ENCODE results near the gene CERS3.

Gene CERS3

DNA sequence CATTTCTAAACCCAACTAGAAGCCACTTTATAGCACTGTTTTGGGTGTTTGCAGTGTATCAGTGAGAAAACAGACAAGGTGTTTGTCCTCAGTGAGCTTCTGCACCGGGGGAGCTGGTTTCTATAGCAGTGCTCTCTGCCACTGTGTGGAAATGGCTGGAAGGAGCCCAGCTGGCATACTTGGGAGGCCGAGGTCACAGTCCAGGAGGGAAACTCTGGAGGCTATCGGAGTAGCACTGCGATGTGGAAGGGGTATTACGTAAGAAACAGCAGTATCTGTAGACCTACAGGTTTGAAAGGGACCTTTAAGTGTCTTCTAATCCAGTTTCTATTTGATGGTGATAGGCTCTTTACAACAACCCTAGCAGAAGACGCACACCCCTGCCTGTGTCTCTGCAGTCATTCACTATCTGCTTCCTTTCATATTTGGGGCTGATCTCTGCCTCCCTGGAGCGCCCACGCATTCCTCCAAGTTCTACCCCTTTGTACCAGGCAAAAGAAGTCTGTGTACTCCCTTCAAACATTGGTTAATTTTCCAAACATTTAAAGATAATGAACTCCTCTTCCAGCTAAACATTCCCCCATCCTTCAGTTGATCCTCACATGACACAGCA, 99.5 kb downstream of the CERS3 start:
- TF ChIP-seq POLR2AphosphoS5 (IDR thresholded peaks at IDR 0.05; ENCODE audit: low read depth, low read length), result no peak
- no peak for TF ChIP-seq TAF1 (IDR thresholded peaks at IDR 0.05; ENCODE audit: borderline replicate concordance, low read depth, low read length)
- TF ChIP-seq POLR2A (IDR thresholded peaks at IDR 0.05; ENCODE audit: low read depth, low read length), result no peak
- DNase-seq (ENCODE audit: insufficient read length) (no peak), FAIRE-seq (no peak)

DNA sequence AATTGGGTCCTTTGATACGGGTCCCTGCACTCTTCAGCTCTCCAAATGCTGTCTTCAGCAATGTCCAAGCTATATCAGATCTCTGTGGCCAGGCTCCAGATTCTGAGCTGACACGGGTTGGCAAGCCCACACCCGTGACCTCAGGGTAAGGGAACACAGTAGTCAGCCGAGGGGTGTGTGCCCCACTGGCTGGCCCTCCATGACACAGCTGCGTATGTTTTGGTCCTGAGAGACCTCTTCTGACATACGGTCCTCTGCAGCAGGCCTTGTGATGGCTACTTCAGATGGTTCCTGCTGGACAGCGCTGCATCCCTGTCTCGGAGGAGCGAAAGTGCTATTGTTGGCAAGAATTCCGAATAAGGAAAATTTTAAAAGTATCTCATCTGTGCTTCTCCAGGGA, 101.8 kb downstream of the CERS3 start:
- TF ChIP-seq POLR2A (IDR thresholded peaks at IDR 0.05; ENCODE audit: low read depth, low read length) (no peak), TAF1 (IDR thresholded peaks at IDR 0.05; ENCODE audit: borderline replicate concordance, low read depth, low read length) (no peak), POLR2AphosphoS5 (IDR thresholded peaks at IDR 0.05; ENCODE audit: low read depth, low read length) (no peak)
- no peak for FAIRE-seq
- DNase-seq (ENCODE audit: insufficient read length), result no peak

DNA sequence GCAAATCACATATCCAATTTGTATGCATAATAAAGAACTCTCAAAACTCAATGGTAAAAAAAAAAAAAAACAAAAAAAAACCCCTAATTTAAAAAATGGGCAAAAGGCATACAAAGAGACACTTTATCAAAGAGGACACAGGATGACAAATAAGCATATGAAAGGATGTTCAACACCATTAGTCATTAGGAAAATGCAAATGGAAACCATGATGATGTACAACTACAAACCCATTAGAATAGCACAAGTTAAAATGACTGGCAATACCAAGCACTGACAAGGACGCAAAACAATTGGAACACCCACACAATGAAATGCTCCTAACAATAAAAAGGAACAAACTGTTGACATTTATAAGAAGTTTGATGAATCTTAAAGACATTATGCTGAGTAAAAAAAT, 123.6 kb downstream of the CERS3 start:
- DNase-seq (ENCODE audit: insufficient read length) (no peak), FAIRE-seq (no peak)
- TF ChIP-seq POLR2AphosphoS5 (IDR thresholded peaks at IDR 0.05; ENCODE audit: low read depth, low read length) (no peak), TAF1 (IDR thresholded peaks at IDR 0.05; ENCODE audit: borderline replicate concordance, low read depth, low read length) (no peak), POLR2A (IDR thresholded peaks at IDR 0.05; ENCODE audit: low read depth, low read length) (no peak)

DNA sequence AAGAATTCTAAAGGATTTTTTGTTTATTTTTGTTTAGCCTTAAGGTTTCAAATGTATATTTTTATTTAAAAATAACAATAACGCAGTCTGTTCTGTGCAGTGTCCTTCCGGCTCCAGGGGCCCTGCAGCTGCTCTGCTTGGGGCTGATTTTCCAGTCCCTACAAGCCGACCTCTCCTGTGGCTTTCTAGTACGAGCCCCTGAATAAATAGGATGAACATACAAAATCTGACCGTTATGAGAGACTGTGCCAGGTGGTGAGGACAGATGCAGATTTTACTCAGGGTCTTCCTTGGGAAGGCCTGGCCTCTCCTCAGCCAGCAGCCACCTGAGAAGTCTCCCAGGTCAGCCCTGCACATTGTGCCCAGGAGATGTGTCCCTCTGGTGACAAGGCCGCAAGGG, 127.8 kb downstream of the CERS3 start:
- TF ChIP-seq TAF1 (IDR thresholded peaks at IDR 0.05; ENCODE audit: borderline replicate concordance, low read depth, low read length), result no peak
- TF ChIP-seq POLR2A (IDR thresholded peaks at IDR 0.05; ENCODE audit: low read depth, low read length), result no peak
- no peak for TF ChIP-seq POLR2AphosphoS5 (IDR thresholded peaks at IDR 0.05; ENCODE audit: low read depth, low read length)
- DNase-seq (ENCODE audit: insufficient read length), result no peak
- FAIRE-seq, result no peak

DNA sequence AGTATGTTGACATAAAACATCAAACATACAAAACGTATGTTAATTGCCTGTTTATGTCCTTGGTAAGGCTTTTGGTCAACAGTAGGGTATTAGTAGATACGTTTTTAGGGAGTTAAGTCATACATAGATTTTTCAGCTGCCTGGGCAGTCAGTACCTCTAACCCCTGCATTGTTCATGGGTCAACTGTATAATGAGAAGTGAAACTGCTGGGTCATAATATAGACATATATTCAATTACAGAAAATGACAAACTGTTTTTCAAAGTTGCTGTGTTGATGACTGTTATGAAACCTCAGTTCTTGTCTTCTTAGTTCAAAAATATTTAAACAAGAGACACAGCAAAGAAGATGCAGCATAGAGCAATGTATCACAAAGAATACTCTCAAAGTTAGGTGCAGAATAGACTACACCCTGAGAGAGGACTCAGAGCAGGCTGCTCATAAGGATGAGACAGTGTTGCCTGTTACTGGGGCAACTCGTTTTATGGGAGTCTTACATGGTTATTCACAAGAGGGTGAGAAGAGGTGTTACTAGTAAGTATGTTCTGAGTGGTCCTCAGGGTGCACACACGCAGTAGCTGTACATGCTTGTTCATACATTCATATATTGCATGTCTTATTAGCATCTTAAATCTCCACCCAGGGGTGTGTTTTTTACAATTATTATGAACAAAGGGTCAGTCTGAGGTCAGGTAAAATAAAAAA, 133.9 kb downstream of the CERS3 start:
- FAIRE-seq (no peak), DNase-seq (ENCODE audit: insufficient read length) (no peak)
- TF ChIP-seq POLR2AphosphoS5 (IDR thresholded peaks at IDR 0.05; ENCODE audit: low read depth, low read length) (no peak), TAF1 (IDR thresholded peaks at IDR 0.05; ENCODE audit: borderline replicate concordance, low read depth, low read length) (no peak), POLR2A (IDR thresholded peaks at IDR 0.05; ENCODE audit: low read depth, low read length) (no peak)

DNA sequence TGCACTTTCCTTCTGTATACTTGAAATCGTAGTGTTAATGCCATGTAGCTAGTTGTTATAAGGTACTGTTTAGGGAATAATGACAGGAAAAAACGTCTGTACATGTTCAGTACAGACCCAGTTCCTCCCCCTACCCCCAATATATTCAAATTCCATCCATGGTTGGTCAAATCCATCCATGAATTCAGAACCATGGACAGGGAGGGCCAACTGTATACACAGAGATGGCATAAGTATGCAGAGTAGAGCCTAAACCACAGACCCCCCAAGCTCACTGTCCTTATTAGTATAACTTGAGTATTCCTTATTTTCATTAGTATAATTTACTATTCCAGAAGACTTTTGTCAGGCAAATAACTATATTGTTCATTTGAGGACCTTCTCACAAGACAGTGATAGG, 135.7 kb downstream of the CERS3 start:
- no peak for FAIRE-seq

DNA sequence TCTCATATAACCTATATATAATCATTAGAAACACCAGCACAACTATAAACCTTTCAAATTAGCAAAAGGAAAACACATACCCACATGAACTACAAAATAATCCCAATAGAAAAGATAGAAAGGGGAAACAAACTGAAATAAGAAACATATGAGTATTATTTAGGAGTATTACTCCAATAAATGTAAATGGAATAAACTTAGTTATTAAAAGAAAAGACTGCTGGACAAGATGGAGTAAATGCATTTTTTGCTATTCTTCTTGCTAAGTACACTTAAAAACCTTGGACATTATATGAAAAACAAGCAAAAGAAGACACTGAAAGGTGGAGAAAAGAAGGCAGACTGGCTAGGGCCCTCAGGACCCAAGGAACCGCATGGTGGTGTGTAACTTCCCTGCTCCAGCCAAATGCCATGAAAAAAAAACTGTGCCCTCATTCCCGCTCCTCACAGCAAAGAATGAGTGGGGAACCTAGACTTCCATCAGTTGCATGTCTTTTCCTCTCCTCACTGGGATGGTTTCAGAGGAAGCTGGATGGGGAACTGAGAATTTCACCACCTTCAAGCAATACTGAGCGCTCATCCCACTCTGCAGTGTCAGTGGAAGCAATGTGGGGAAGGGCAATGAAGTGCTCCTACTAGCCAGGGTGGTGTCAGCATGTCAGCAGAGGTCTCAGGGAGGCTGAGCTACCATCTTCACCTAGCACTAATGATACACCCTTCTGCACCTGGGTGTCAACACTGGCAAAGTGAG, 143.3 kb downstream of the CERS3 start:
- DNase-seq (ENCODE audit: insufficient read length), result no peak
- no peak for FAIRE-seq
- TF ChIP-seq TAF1 (IDR thresholded peaks at IDR 0.05; ENCODE audit: borderline replicate concordance, low read depth, low read length) (no peak), POLR2AphosphoS5 (IDR thresholded peaks at IDR 0.05; ENCODE audit: low read depth, low read length) (no peak), POLR2A (IDR thresholded peaks at IDR 0.05; ENCODE audit: low read depth, low read length) (no peak)

More for the DNA sequence above, 135.7 kb downstream of the CERS3 start:
- TF ChIP-seq TAF1 (IDR thresholded peaks at IDR 0.05; ENCODE audit: borderline replicate concordance, low read depth, low read length) (no peak), POLR2A (IDR thresholded peaks at IDR 0.05; ENCODE audit: low read depth, low read length) (no peak), POLR2AphosphoS5 (IDR thresholded peaks at IDR 0.05; ENCODE audit: low read depth, low read length) (no peak)
- DNase-seq (ENCODE audit: insufficient read length), result no peak

DNA sequence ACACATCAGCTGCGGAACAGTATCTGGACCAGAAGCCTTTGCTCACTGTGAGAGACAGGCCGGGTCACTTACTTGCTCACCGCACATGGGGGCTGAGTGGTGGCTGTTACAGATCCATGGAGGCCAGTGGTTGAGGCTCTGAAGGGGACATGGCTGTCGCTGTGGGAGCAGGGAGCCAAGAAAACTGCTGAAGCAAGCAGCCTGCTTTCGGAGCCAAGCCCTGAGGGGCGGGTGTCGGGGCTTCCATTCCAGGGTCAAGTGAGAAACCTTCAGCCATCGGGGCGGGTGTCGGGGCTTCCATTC, 144.7 kb downstream of the CERS3 start:
- DNase-seq (ENCODE audit: insufficient read length) (no peak), FAIRE-seq (no peak)
- TF ChIP-seq POLR2AphosphoS5 (IDR thresholded peaks at IDR 0.05; ENCODE audit: low read depth, low read length) (no peak), POLR2A (IDR thresholded peaks at IDR 0.05; ENCODE audit: low read depth, low read length) (no peak)

DNA sequence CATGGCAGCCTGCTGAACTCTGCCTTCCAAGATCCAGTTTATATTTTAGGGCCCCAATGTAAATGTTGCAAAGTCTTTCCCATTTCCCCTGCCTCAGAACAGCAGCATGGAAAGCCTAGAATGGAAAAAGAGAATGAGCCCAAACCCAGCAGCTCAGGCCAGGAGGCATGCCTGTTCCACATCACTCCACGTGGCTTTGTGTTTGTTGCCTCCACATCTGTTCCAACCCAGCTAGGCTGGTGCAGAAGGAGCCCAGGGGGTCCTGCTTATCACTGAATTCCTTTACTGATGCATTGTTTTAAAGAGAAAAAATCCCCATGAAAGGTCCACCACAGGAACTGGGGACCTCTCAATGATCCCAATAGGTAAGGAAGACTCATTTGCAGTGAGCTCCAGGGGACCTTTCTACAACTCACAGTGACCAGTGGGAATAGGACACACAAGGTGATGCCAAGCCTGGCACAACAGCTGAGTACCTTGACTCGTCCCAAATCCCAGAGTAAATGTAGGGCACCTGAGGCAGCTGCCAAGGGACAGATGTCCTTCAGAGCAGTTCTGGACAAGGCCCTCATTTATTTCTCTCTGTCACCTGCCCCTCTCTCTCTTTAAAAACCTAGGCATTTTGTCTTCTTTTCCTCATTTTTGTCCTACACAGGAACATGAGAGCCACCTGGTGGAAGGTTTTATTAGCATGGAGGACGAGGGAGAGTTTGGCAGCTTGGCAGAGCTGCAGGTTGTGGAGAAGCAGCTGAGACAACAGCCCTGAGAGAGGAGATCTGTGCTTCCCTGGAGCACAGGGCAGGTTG, 145.2 kb downstream of the CERS3 start:
- DNase-seq (ENCODE audit: insufficient read length), result peak; percentile 13
- TF ChIP-seq POLR2A (IDR thresholded peaks at IDR 0.05; ENCODE audit: low read depth, low read length) (no peak), TAF1 (IDR thresholded peaks at IDR 0.05; ENCODE audit: borderline replicate concordance, low read depth, low read length) (no peak), POLR2AphosphoS5 (IDR thresholded peaks at IDR 0.05; ENCODE audit: low read depth, low read length) (no peak)
- no peak for FAIRE-seq

DNA sequence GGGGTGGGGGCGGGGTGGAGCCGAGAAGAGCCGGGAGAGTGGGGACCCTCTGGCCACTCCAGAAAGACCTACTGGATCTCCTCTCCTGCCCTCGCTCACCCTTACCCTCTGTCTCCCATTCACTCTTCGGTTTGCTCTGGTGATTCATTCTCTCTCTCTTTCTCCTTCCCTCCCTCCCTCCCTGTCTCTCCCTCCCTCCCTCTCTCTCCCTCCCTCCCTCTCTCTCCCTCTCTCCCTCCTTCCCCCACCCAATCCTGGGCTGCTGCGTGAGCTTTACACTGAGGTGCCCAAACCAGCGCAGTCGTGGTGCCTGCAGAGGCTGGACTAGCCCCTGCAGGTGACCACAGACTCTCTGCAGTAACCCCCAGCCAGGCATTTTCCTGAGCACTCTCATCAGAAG, 154.8 kb downstream of the CERS3 start:
- no peak for FAIRE-seq
- TF ChIP-seq TAF1 (IDR thresholded peaks at IDR 0.05; ENCODE audit: borderline replicate concordance, low read depth, low read length) (no peak), POLR2A (IDR thresholded peaks at IDR 0.05; ENCODE audit: low read depth, low read length) (no peak), POLR2AphosphoS5 (IDR thresholded peaks at IDR 0.05; ENCODE audit: low read depth, low read length) (no peak)
- no peak for DNase-seq (ENCODE audit: insufficient read length)

Measured in GM12892 (cell line).